ENCODE measurements around the gene PRKAR1B. TPM values are rescaled to one million over a fixed set of nuclear protein-coding genes. Genes with fewer than 3 reads are reported as not detected.

PRKAR1B gene
- total RNA-seq, 1 experiment from 2014 or later = 27.2 TPM

GRCh38 chr7:628826-629225 is 98.3 kb downstream of the PRKAR1B start:
- peaks cover 15% of the 10 kb centered on the region for H3K9me3 ChIP-seq (ENCODE audit: low read depth, low read length, poor library complexity, severe bottlenecking)
- no peak overlapping the region for H3K27ac ChIP-seq (ENCODE audit: low read depth, low read length, poor library complexity, severe bottlenecking)
- TF ChIP-seq EZH2 (IDR thresholded peaks at IDR 0.05; ENCODE audit: borderline replicate concordance, low read depth, low read length, poor library complexity, severe bottlenecking) (no peak), CTCF (conservative IDR thresholded peaks at IDR 0.05; ENCODE audit: low read depth, low read length) (no peak)
- no peak overlapping the region for H3K4me3 ChIP-seq (ENCODE audit: low read depth, low read length, poor library complexity, severe bottlenecking)
- no peaks in the 10 kb centered on the region for H3K36me3 ChIP-seq (ENCODE audit: insufficient read depth, low read length, poor library complexity, severe bottlenecking)
- H3K27me3 ChIP-seq (replicated peaks; ENCODE audit: insufficient read depth, low read depth, low read length, poor library complexity) = no peaks in the 10 kb centered on the region
- H3K4me1 ChIP-seq (ENCODE audit: insufficient read depth, low read length, poor library complexity, severe bottlenecking) = no peaks in the 10 kb centered on the region
- ChIA-PET CTCF (no interaction called here), POLR2A (ENCODE audit: low non-redundant PET) (no interaction called here)
- DNase-seq (ENCODE audit: low spot score) = no peak
- BruUV-seq (replicated peaks) = no TSS peak
- intact Hi-C loops (cut with micrococcal nuclease; ENCODE audit: unreplicated experiment) = no loop called here

- no peaks in the 10 kb centered on the region for H3K4me1 ChIP-seq (ENCODE audit: insufficient read depth, low read length, poor library complexity, severe bottlenecking)
- ChIA-PET CTCF (no interaction called here), POLR2A (ENCODE audit: low non-redundant PET) (no interaction called here)
- intact Hi-C loops (cut with micrococcal nuclease; ENCODE audit: unreplicated experiment) = no loop called here
- H3K4me3 ChIP-seq (ENCODE audit: low read depth, low read length, poor library complexity, severe bottlenecking) = no peak overlapping the region
- no peak for TF ChIP-seq EZH2 (IDR thresholded peaks at IDR 0.05; ENCODE audit: borderline replicate concordance, low read depth, low read length, poor library complexity, severe bottlenecking)
- TF ChIP-seq CTCF (conservative IDR thresholded peaks at IDR 0.05; ENCODE audit: low read depth, low read length) = no peak
- no peak overlapping the region for H3K27ac ChIP-seq (ENCODE audit: low read depth, low read length, poor library complexity, severe bottlenecking)
- no peaks in the 10 kb centered on the region for H3K36me3 ChIP-seq (ENCODE audit: insufficient read depth, low read length, poor library complexity, severe bottlenecking)
- BruUV-seq (replicated peaks) = no TSS peak
- H3K9me3 ChIP-seq (ENCODE audit: low read depth, low read length, poor library complexity, severe bottlenecking) = peaks cover 15% of the 10 kb centered on the region
- no peaks in the 10 kb centered on the region for H3K27me3 ChIP-seq (replicated peaks; ENCODE audit: insufficient read depth, low read depth, low read length, poor library complexity)
- DNase-seq (ENCODE audit: low spot score) = no peak
These were observed 98.7 kb downstream of the PRKAR1B start for GRCh38 chr7:628402-628763.

DNA sequence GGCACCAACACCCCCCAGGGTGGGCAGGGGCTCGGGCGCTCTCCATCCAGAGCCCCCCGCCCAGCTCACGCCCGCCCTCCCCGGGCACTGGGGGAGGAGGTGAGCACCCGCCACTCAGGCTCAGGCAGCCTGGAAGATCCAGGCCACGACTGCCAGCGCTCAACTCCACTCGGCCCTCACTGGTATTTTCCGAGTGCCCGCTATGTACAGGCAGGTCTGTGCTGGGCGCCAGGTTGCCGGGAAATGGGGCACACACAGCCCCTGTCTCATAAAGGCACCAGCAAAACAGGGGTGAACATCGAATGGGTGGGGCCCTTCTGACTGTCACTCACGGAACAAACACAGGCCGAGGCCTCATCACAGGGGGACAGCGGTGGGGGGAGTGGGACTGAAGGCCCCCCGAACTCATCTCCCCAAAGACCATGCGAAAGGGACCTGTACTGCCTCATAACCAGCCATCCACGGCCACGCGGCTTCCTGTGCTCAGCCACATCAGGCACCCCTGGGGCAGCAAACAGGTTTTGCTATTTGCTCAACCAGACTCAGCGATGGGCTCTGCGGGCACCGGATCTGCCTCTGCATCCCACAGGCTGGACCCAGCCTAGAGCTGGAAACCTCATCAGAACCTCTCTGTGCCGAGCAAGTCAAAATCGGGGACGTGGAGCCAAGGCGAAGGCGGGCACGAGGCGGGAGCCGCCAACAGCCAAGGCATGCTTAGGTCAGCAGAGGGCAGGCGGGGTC is 99.2 kb downstream of the PRKAR1B start:
- ChIA-PET POLR2A (ENCODE audit: low non-redundant PET) (no interaction called here), CTCF (no interaction called here)
- H3K27me3 ChIP-seq (replicated peaks; ENCODE audit: insufficient read depth, low read depth, low read length, poor library complexity) = no peaks in the 10 kb centered on the region
- no peak overlapping the region for H3K4me3 ChIP-seq (ENCODE audit: low read depth, low read length, poor library complexity, severe bottlenecking)
- peaks cover 15% of the 10 kb centered on the region for H3K9me3 ChIP-seq (ENCODE audit: low read depth, low read length, poor library complexity, severe bottlenecking)
- intact Hi-C loops (cut with micrococcal nuclease; ENCODE audit: unreplicated experiment) = no loop called here
- no peak for TF ChIP-seq EZH2 (IDR thresholded peaks at IDR 0.05; ENCODE audit: borderline replicate concordance, low read depth, low read length, poor library complexity, severe bottlenecking)
- no peak for TF ChIP-seq CTCF (conservative IDR thresholded peaks at IDR 0.05; ENCODE audit: low read depth, low read length)
- no TSS peak for BruUV-seq (replicated peaks)
- H3K36me3 ChIP-seq (ENCODE audit: insufficient read depth, low read length, poor library complexity, severe bottlenecking) = no peaks in the 10 kb centered on the region
- no peak for DNase-seq (ENCODE audit: low spot score)
- no peaks in the 10 kb centered on the region for H3K4me1 ChIP-seq (ENCODE audit: insufficient read depth, low read length, poor library complexity, severe bottlenecking)
- no peak overlapping the region for H3K27ac ChIP-seq (ENCODE audit: low read depth, low read length, poor library complexity, severe bottlenecking)

All from A673 (cell line).